ENCODE results near the gene GPHA2.

The GPHA2 gene

GRCh38 chr11:64917663-64917995 lies 18.1 kb downstream of the GPHA2 start:
- DNase-seq (ENCODE audit: low read depth in 2 of 2), result peak in 1 of 2 donors; percentile 7
- no peak for TF ChIP-seq CTCF (IDR thresholded peaks at IDR 0.05; ENCODE audit: low read depth, low read length)
- peak overlapping the region; percentile 50 to 92 for H3K4me3 ChIP-seq (replicated peaks in 1 of 2; ENCODE audit: low read depth in 2 of 2, low read length in 2 of 2)

GRCh38 chr11:64916775-64917662 lies 18.7 kb downstream of the GPHA2 start, which contains the start of gene ATG2A:
Gene ATG2A, minus strand, starts transcription at chr11:64917209. Its CDS starts 74 bp downstream, at chr11:64917135.
- DNase-seq (ENCODE audit: low read depth in 2 of 2), result peak; percentile 100
- peak within 1 kb of the TSS; percentile 92 to 95 for H3K4me3 ChIP-seq (replicated peaks in 1 of 2; ENCODE audit: low read depth in 2 of 2, low read length in 2 of 2)
- TF ChIP-seq CTCF (IDR thresholded peaks at IDR 0.05; ENCODE audit: low read depth, low read length), result no peak

GRCh38 chr11:64916040-64916774 lies 19.5 kb downstream of the GPHA2 start:
- H3K4me3 ChIP-seq (replicated peaks in 1 of 2; ENCODE audit: low read depth in 2 of 2, low read length in 2 of 2), result peak overlapping the region; percentile 92 to 95
- peak; percentile 40 to 69 for DNase-seq (ENCODE audit: low read depth in 2 of 2)
- no peak for TF ChIP-seq CTCF (IDR thresholded peaks at IDR 0.05; ENCODE audit: low read depth, low read length)

- peak overlapping the region in 1 of 2 donors; percentile 95 for H3K4me3 ChIP-seq (replicated peaks in 1 of 2; ENCODE audit: low read depth in 2 of 2, low read length in 2 of 2)
These were observed 20.3 kb downstream of the GPHA2 start for GRCh38 chr11:64915376-64915887.

GRCh38 chr11:64914123-64914522 lies 21.6 kb downstream of the GPHA2 start:
- no peak for DNase-seq (ENCODE audit: low read depth in 2 of 2)
- TF ChIP-seq CTCF (IDR thresholded peaks at IDR 0.05; ENCODE audit: low read depth, low read length), result no peak
- no peak overlapping the region for H3K4me3 ChIP-seq (replicated peaks in 1 of 2; ENCODE audit: low read depth in 2 of 2, low read length in 2 of 2)

More at GRCh38 chr11:64915376-64915887, 20.3 kb downstream of the GPHA2 start:
- no peak for TF ChIP-seq CTCF (IDR thresholded peaks at IDR 0.05; ENCODE audit: low read depth, low read length)
- no peak for DNase-seq (ENCODE audit: low read depth in 2 of 2)

- no peak overlapping the region for H3K4me3 ChIP-seq (replicated peaks in 1 of 2; ENCODE audit: low read depth in 2 of 2, low read length in 2 of 2)
- TF ChIP-seq CTCF (IDR thresholded peaks at IDR 0.05; ENCODE audit: low read depth, low read length), result no peak
- no peak for DNase-seq (ENCODE audit: low read depth in 2 of 2)
These were observed 22.4 kb downstream of the GPHA2 start for GRCh38 chr11:64913171-64913727.

All from cardiac fibroblast (primary cell).